B cell (primary cell): Measurements from ENCODE around the gene RPL36. TPM values are rescaled to one million over a fixed set of nuclear protein-coding genes. Genes with fewer than 3 reads are reported as not detected.
"Not testable (repeated sequence)": the region's sequence is repeated elsewhere in the genome, so short reads cannot be mapped to it uniquely, and the experiment has no call there.

Experiments
- ATAC-seq: fragments of 200-7000 bp; cut with Tn5 transposase; one replicate; pipeline ENCODE4 v1.10.0; 2021; ENCODE audit warnings: low read depth, mild to moderate bottlenecking, moderate number of reproducible peaks, moderate library complexity
- CTCF ChIA-PET: fragments of 350-600 bp; sonication (Branson Sonifier 250); formaldehyde crosslinking; loops from one replicate; lab custom pipeline; 2021; ENCODE audit warnings: antibody characterized with exemption, inconsistent platforms; lab: Charles Lee
- POLR2A ChIA-PET: fragments of 350-600 bp; sonication (Branson Sonifier 250); formaldehyde crosslinking; loops from one replicate; lab custom pipeline; 2021; ENCODE audit warnings: antibody characterized with exemption; lab: Charles Lee
- DNase-seq: peaks from one replicate; pipeline ENCODE4 v3.0.0; 2013
- H2AFZ ChIP-seq: 2 replicates; pipeline ENCODE4 v1.6.1; 2012; ENCODE audit warnings: mild to moderate bottlenecking, low read depth, low read length; ENCODE audit not compliant: insufficient read depth, poor library complexity, severe bottlenecking
- H3K27ac ChIP-seq, 2 donors: 1 replicate in 1 of 2; 2 replicates in 1 of 2; pipeline ENCODE4 v1.5.1; 2012 to 2013; ENCODE audit warnings: low read length in 2 of 2, mild to moderate bottlenecking in 2 of 2, moderate library complexity in 1 of 2
- H3K27me3 ChIP-seq, 4 experiments: fragments of 200-600 bp in 1 of 4; sonication (generic) in 1 of 4; replicated peaks in 1 of 4; 1 replicate in 2 of 4; 2 replicates in 2 of 4; pipeline versions ENCODE4 v1.6.1 to v1.7.0; 2013 to 2016; ENCODE audit warnings: low read length in 3 of 4, mild to moderate bottlenecking in 2 of 4, mixed read lengths in 1 of 4, moderate library complexity in 1 of 4; ENCODE audit not compliant: insufficient read depth in 4 of 4, control insufficient read depth in 3 of 4; ENCODE audit errors: control extremely low read depth in 1 of 4
- H3K36me3 ChIP-seq, 2 experiments: replicated peaks in 1 of 2; 1 replicate in 1 of 2; 2 replicates in 1 of 2; pipeline versions ENCODE4 v1.6.1 to v1.7.1; 2013; ENCODE audit warnings: low read length in 1 of 2; ENCODE audit not compliant: insufficient read depth in 2 of 2, control insufficient read depth in 1 of 2; ENCODE audit errors: control extremely low read depth in 1 of 2, extremely low read depth in 1 of 2
- H3K4me1 ChIP-seq, 2 donors: fragments of 200-600 bp in 1 of 2; sonication (generic) in 1 of 2; 1 replicate in 1 of 2; 2 replicates in 1 of 2; pipeline versions ENCODE4 v1.5.1 to v1.6.1; 2013 to 2017; ENCODE audit warnings: low read length in 2 of 2; ENCODE audit not compliant: control insufficient read depth in 2 of 2, insufficient read depth in 2 of 2
- H3K4me2 ChIP-seq: replicated peaks from 2 replicates; pipeline ENCODE3; 2012; ENCODE audit warnings: mild to moderate bottlenecking, low read depth, low read length; ENCODE audit not compliant: poor library complexity, severe bottlenecking
- H3K4me3 ChIP-seq, 5 experiments: fragments of 200-600 bp in 1 of 5; sonication (generic) in 1 of 5; 1 replicate in 3 of 5; 2 replicates in 2 of 5; pipeline versions ENCODE4 v1.5.1 to v1.7.0; 2011 to 2016; ENCODE audit warnings: low read length in 4 of 5, mild to moderate bottlenecking in 4 of 5, low read depth in 2 of 5, control low read depth in 1 of 5, moderate library complexity in 1 of 5; ENCODE audit not compliant: insufficient read depth in 1 of 5; ENCODE audit errors: control extremely low read depth in 1 of 5, extremely low read depth in 1 of 5
- H3K79me2 ChIP-seq: fragments of 200-600 bp; sonication (generic); one replicate; pipeline ENCODE4 v1.6.0; 2016; ENCODE audit warnings: low read length; ENCODE audit not compliant: control insufficient read depth, insufficient read depth
- H3K9ac ChIP-seq: fragments of 200-600 bp; sonication (generic); 2 replicates; pipeline ENCODE4 v1.6.1; 2017; ENCODE audit warnings: mild to moderate bottlenecking, low read length, moderate library complexity
- H3K9me3 ChIP-seq, 3 donors: one replicate each; pipeline versions ENCODE4 v1.6.1 to v1.7.1; 2013; ENCODE audit warnings: low read length in 2 of 3; ENCODE audit not compliant: control insufficient read depth in 2 of 3, insufficient read depth in 1 of 3; ENCODE audit errors: control extremely low read depth in 1 of 3
- H4K20me1 ChIP-seq: 2 replicates; pipeline ENCODE4 v1.6.0; 2012; ENCODE audit warnings: mild to moderate bottlenecking, low read length; ENCODE audit not compliant: insufficient read depth, control insufficient read depth, poor library complexity, severe bottlenecking
- H3K27ac Mint-ChIP-seq: one replicate; pipeline ENCODE4 v1.8.0; 2021; ENCODE audit warnings: mixed read lengths
- H3K27me3 Mint-ChIP-seq: one replicate; pipeline ENCODE4 v1.8.0; 2021; ENCODE audit warnings: mixed read lengths
- H3K4me1 Mint-ChIP-seq: one replicate; pipeline ENCODE4 v1.8.0; 2021; ENCODE audit warnings: mixed read lengths
- H3K4me3 Mint-ChIP-seq: one replicate; pipeline ENCODE4 v1.8.0; 2021; ENCODE audit warnings: mixed read lengths
- H3K9me3 Mint-ChIP-seq: one replicate; pipeline ENCODE4 v1.8.0; 2022; ENCODE audit warnings: mixed read lengths; ENCODE audit not compliant: insufficient read depth
- CTCF ChIP-seq: fragments of 200-600 bp; IDR thresholded peaks from one replicate; pipeline ENCODE4 v1.8.0; 2022; ENCODE audit warnings: antibody characterized with exemption, mild to moderate bottlenecking
- EZH2 ChIP-seq: IDR thresholded peaks from 2 replicates; pipeline ENCODE4 v1.6.1; 2012; ENCODE audit warnings: borderline replicate concordance, low read depth, mild to moderate bottlenecking, moderate library complexity, low read length; ENCODE audit not compliant: insufficient read depth, poor library complexity, severe bottlenecking
- WGBS: methylation state at CpG from one replicate; pipeline ENCODE4 v1.1.5; 2013; ENCODE audit warnings: missing lambda C conversion rate; ENCODE audit not compliant: insufficient coverage; 5-methylcytosine and 5-hydroxymethylcytosine counted together
- intact Hi-C: fragments of 100-400 bp; cut with micrococcal nuclease; formaldehyde crosslinking; loops from one replicate; pipeline ENCODE4 v1.10.0; 2022
- polyA plus RNA-seq: library from polyadenylated mRNA; depleted of rRNA; stranded (reverse); fragments of >200 nt; gene quantifications from 2 replicates; pipeline ENCODE4 v1.2.3, GENCODE V29; 2012
- total RNA-seq, 2 donors: library from RNA; stranded (reverse); fragments of 120-200 nt in 1 of 2; gene quantifications; 1 replicate in 1 of 2; 2 replicates in 1 of 2; pipeline versions ENCODE4 v1.2.3 to v1.2.4, GENCODE V29; 2013 to 2022

The RPL36 gene
- total and polyA plus RNA-seq, 2 donors (not counting 1 experiment from before 2014, with no cell fraction given), result 899 to 983 TPM

GRCh38 chr19:5727453-5728050 lies 37.5 kb downstream of the RPL36 start:
- H4K20me1 ChIP-seq, result no peaks in the 10 kb centered on the region
- no peak overlapping the region for H3K4me3 ChIP-seq
- DNase-seq, result no peak
- no peak overlapping the region for H3K9ac ChIP-seq
- H3K4me2 ChIP-seq, result no peak overlapping the region
- H3K9me3 ChIP-seq, result peaks cover 0 to 4% (median 0%) of the 10 kb centered on the region in 3 donors
- TF ChIP-seq EZH2 (no peak), CTCF (no peak)
- no peaks in the 10 kb centered on the region for H3K4me1 ChIP-seq
- Mint-ChIP-seq H3K4me1 (no peaks in the 10 kb centered on the region), H3K4me3 (no peak overlapping the region), H3K27ac (no peak overlapping the region), H3K9me3 (no peaks in the 10 kb centered on the region), H3K27me3 (peaks cover 10% of the 10 kb centered on the region)
- H2AFZ ChIP-seq, result no peak overlapping the region
- POLR2A ChIA-PET, result no interaction called here
- H3K27ac ChIP-seq, result no peak overlapping the region
- H3K36me3 ChIP-seq, result no peaks in the 10 kb centered on the region
- CTCF ChIA-PET, result no interaction called here
- no peaks in the 10 kb centered on the region for H3K27me3 ChIP-seq
- WGBS, result 92% methylated on average over 2 of the region's 4 CpGs
- no peak for ATAC-seq
- intact Hi-C loops, result no loop called here
- H3K79me2 ChIP-seq, result no peaks in the 10 kb centered on the region

GRCh38 chr19:5733172-5733571 lies 43.1 kb downstream of the RPL36 start:
- H3K4me2 ChIP-seq, H3K27ac Mint-ChIP-seq, H3K27ac ChIP-seq, H2AFZ ChIP-seq, H3K4me1 ChIP-seq, ATAC-seq, H3K9me3 Mint-ChIP-seq, H3K27me3 ChIP-seq, H3K36me3 ChIP-seq, CTCF ChIA-PET, H3K9me3 ChIP-seq, H3K79me2 ChIP-seq, H3K4me3 ChIP-seq, DNase-seq, H3K27me3 Mint-ChIP-seq, H3K4me3 Mint-ChIP-seq, H4K20me1 ChIP-seq, intact Hi-C loops, H3K4me1 Mint-ChIP-seq, H3K9ac ChIP-seq: not testable (repeated sequence)
- 100% methylated on average over 2 of the region's 2 CpGs for WGBS
- POLR2A ChIA-PET, result interaction anchor here (0.6 kb wide), 1 partner anchor 758 kb away, joined by 9 read pairs; no protein-coding TSS in a partner anchor
